Measurements from ENCODE around the gene CELSR2.

Gene CELSR2

GRCh38 chr1:109235137-109235536, 14.2 kb upstream of the CELSR2 start:
- no peak for FAIRE-seq

GRCh38 chr1:109237512-109237911, 11.8 kb upstream of the CELSR2 start:
- FAIRE-seq = no peak

GRCh38 chr1:109238382-109238781, 11.0 kb upstream of the CELSR2 start:
- no peak for FAIRE-seq

GRCh38 chr1:109239047-109239408, 10.3 kb upstream of the CELSR2 start:
- FAIRE-seq = no peak

GRCh38 chr1:109239409-109240068, 9.8 kb upstream of the CELSR2 start:
- no peak for FAIRE-seq

GRCh38 chr1:109240158-109241152, 8.9 kb upstream of the CELSR2 start:
- FAIRE-seq = no peak

GRCh38 chr1:109241344-109241743, 8.0 kb upstream of the CELSR2 start:
- FAIRE-seq = no peak

GRCh38 chr1:109241841-109242345, 7.4 kb upstream of the CELSR2 start:
- no peak for FAIRE-seq

GRCh38 chr1:109242387-109242786, 7.0 kb upstream of the CELSR2 start:
- FAIRE-seq = no peak

GRCh38 chr1:109243221-109243620, 6.1 kb upstream of the CELSR2 start:
- no peak for FAIRE-seq

GRCh38 chr1:109243860-109244552, 5.3 kb upstream of the CELSR2 start:
- FAIRE-seq = no peak

- FAIRE-seq = no peak
Observed at GRCh38 chr1:109246141-109246551, 3.2 kb upstream of the CELSR2 start.

GRCh38 chr1:109247401-109248365, 1.7 kb upstream of the CELSR2 start:
- FAIRE-seq = no peak

- no peak for FAIRE-seq
Observed at GRCh38 chr1:109248444-109248796, 919 bp upstream of the CELSR2 start.

GRCh38 chr1:109249654-109250401, 489 bp downstream of the CELSR2 start:
- FAIRE-seq = no peak

- FAIRE-seq = no peak
Observed at GRCh38 chr1:109250454-109251276, 1.3 kb downstream of the CELSR2 start.

GRCh38 chr1:109251277-109252166, 2.2 kb downstream of the CELSR2 start:
- FAIRE-seq = no peak

- no peak for FAIRE-seq
Observed at GRCh38 chr1:109252167-109252892, 3.0 kb downstream of the CELSR2 start.
